Prostate gland (tissue), 2 donors: Measurements from ENCODE around the gene CHCHD10.

ENCODE experiments used
- POLR2AphosphoS5 ChIP-seq: sonication (generic); formaldehyde crosslinking; IDR thresholded peaks from one replicate; pipeline ENCODE4 v1.6.1; 2017; ENCODE audit warnings: antibody characterized with exemption
- TF ChIP-seq, protein P1 (sequence below), 4 experiments: fragments of 200-600 bp in 2 of 4; fragments of 450-650 bp in 2 of 4; sonication (generic) in 2 of 4; IDR thresholded peaks; 1 replicate in 3 of 4; 2 replicates in 1 of 4; pipeline ENCODE4 v1.5.1; 2016 to 2019; ENCODE audit warnings: antibody characterized with exemption in 4 of 4, mild to moderate bottlenecking in 2 of 4, moderate library complexity in 2 of 4

DNA sequence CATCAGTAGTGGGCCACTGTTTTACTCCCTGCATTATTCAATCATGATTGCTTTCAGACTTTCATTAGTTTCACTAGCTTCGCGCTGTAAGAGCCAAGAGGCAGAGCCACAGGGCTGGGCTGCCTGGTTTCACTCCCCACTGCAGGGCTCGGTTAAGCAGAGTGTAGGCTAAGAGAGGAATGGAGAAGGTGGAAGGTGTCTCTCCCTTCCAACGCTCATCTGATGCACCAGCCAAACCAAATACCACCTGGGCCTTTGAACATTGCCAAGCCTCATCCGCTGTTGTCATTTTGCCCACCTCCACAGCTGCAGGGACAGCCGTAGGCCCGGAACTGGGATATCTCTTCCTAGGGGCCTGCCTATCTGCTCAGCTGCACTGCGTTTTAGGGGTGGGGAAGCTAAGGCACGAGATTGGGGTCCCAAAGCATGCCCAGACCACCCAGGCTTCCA lies 18.5 kb upstream of the CHCHD10 start:
- TF ChIP-seq, protein P1, sequence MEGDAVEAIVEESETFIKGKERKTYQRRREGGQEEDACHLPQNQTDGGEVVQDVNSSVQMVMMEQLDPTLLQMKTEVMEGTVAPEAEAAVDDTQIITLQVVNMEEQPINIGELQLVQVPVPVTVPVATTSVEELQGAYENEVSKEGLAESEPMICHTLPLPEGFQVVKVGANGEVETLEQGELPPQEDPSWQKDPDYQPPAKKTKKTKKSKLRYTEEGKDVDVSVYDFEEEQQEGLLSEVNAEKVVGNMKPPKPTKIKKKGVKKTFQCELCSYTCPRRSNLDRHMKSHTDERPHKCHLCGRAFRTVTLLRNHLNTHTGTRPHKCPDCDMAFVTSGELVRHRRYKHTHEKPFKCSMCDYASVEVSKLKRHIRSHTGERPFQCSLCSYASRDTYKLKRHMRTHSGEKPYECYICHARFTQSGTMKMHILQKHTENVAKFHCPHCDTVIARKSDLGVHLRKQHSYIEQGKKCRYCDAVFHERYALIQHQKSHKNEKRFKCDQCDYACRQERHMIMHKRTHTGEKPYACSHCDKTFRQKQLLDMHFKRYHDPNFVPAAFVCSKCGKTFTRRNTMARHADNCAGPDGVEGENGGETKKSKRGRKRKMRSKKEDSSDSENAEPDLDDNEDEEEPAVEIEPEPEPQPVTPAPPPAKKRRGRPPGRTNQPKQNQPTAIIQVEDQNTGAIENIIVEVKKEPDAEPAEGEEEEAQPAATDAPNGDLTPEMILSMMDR (IDR thresholded peaks at IDR 0.05), result no peak
- no peak for TF ChIP-seq POLR2AphosphoS5
